ENCODE measurements around the gene ZC3HAV1.
"Not testable (repeated sequence)": the region's sequence is repeated elsewhere in the genome, so short reads cannot be mapped to it uniquely, and the experiment has no call there.

The ZC3HAV1 gene

GRCh38 chr7:139065323-139065722, 44.2 kb downstream of the ZC3HAV1 start:
- Histone ChIP-seq H3K4me3 (ENCODE audit: control insufficient read depth in 1 of 7, extremely low read depth in 1 of 7, insufficient read depth in 4 of 7, low read depth in 2 of 7, low read length in 6 of 7) (no peak overlapping the region), H3K27me3 (replicated peaks in 2 of 5; ENCODE audit: control insufficient read depth in 4 of 5, insufficient read depth in 5 of 5, low read length in 4 of 5) (no peaks in the 10 kb centered on the region), H3K4me1 (ENCODE audit: control extremely low read depth in 1 of 4, control insufficient read depth in 4 of 4, insufficient read depth in 4 of 4, low read length in 3 of 4) (peaks cover 0 to 2% (median 0%) of the 10 kb centered on the region in 4 experiments), H3K27ac (ENCODE audit: insufficient read depth in 1 of 2, low read depth in 1 of 2, low read length in 2 of 2, poor library complexity in 1 of 2, severe bottlenecking in 2 of 2) (no peak overlapping the region), H3K36me3 (ENCODE audit: control insufficient read depth in 4 of 4, insufficient read depth in 4 of 4, low read length in 3 of 4) (peaks cover 46 to 92% (median 69%) of the 10 kb centered on the region in 4 experiments), H3K9me3 (ENCODE audit: control extremely low read depth in 1 of 5, control insufficient read depth in 4 of 5, insufficient read depth in 2 of 5, low read depth in 1 of 5, low read length in 4 of 5) (no peaks in the 10 kb centered on the region)
- 97% methylated on average over 6 of the region's 11 CpGs for WGBS (ENCODE audit: insufficient coverage)
- ChIA-PET CTCF (interaction anchor here (0.6 to 2.6 kb wide), 6 partner anchors 10 to 93 kb away, joined by 3 to 13 read pairs (median 4); no protein-coding TSS in a partner anchor), POLR2A (no interaction called here)
- DNase-seq: no peak

- POLR2A ChIA-PET: no interaction called here
These were observed 48.1 kb downstream of the ZC3HAV1 start for GRCh38 chr7:139061416-139061815.

GRCh38 chr7:139060695-139061237, 48.8 kb downstream of the ZC3HAV1 start:
- DNase-seq: no peak
- Histone ChIP-seq H3K4me1 (ENCODE audit: control extremely low read depth in 1 of 4, control insufficient read depth in 4 of 4, insufficient read depth in 4 of 4, low read length in 3 of 4) (peaks cover 0 to 8% (median 5%) of the 10 kb centered on the region in 4 experiments), H3K36me3 (ENCODE audit: control insufficient read depth in 4 of 4, insufficient read depth in 4 of 4, low read length in 3 of 4) (peaks cover 40 to 88% (median 66%) of the 10 kb centered on the region in 4 experiments), H3K27me3 (replicated peaks in 2 of 5; ENCODE audit: control insufficient read depth in 4 of 5, insufficient read depth in 5 of 5, low read length in 4 of 5) (no peaks in the 10 kb centered on the region), H3K27ac (ENCODE audit: insufficient read depth in 1 of 2, low read depth in 1 of 2, low read length in 2 of 2, poor library complexity in 1 of 2, severe bottlenecking in 2 of 2) (no peak overlapping the region), H3K9me3 (ENCODE audit: control extremely low read depth in 1 of 5, control insufficient read depth in 4 of 5, insufficient read depth in 2 of 5, low read depth in 1 of 5, low read length in 4 of 5) (no peaks in the 10 kb centered on the region), H3K4me3 (ENCODE audit: control insufficient read depth in 1 of 7, extremely low read depth in 1 of 7, insufficient read depth in 4 of 7, low read depth in 2 of 7, low read length in 6 of 7) (no peak overlapping the region)
- ChIA-PET POLR2A (interaction anchor here (0.7 to 1.0 kb wide), 2 partner anchors 10 to 43 kb away, joined by 3 to 5 read pairs; no protein-coding TSS in a partner anchor), CTCF (interaction anchor here (0.6 to 2.7 kb wide), 10 partner anchors 9 to 166 kb away, joined by 3 to 12 read pairs (median 5); no protein-coding TSS in a partner anchor)
- 82% methylated on average over 5 of the region's 5 CpGs for WGBS (ENCODE audit: insufficient coverage)

More at GRCh38 chr7:139061416-139061815, 48.1 kb downstream of the ZC3HAV1 start:
- Histone ChIP-seq H3K4me1 (ENCODE audit: control extremely low read depth in 1 of 4, control insufficient read depth in 4 of 4, insufficient read depth in 4 of 4, low read length in 3 of 4) (peaks cover 0 to 8% (median 5%) of the 10 kb centered on the region in 4 experiments), H3K9me3 (ENCODE audit: control extremely low read depth in 1 of 5, control insufficient read depth in 4 of 5, insufficient read depth in 2 of 5, low read depth in 1 of 5, low read length in 4 of 5) (no peaks in the 10 kb centered on the region), H3K36me3 (ENCODE audit: control insufficient read depth in 4 of 4, insufficient read depth in 4 of 4, low read length in 3 of 4) (peaks cover 46 to 89% (median 67%) of the 10 kb centered on the region in 4 experiments), H3K27ac (ENCODE audit: insufficient read depth in 1 of 2, low read depth in 1 of 2, low read length in 2 of 2, poor library complexity in 1 of 2, severe bottlenecking in 2 of 2) (no peak overlapping the region), H3K27me3 (replicated peaks in 2 of 5; ENCODE audit: control insufficient read depth in 4 of 5, insufficient read depth in 5 of 5, low read length in 4 of 5) (no peaks in the 10 kb centered on the region), H3K4me3 (ENCODE audit: control insufficient read depth in 1 of 7, extremely low read depth in 1 of 7, insufficient read depth in 4 of 7, low read depth in 2 of 7, low read length in 6 of 7) (no peak overlapping the region)
- WGBS (ENCODE audit: insufficient coverage): 17% methylated on average over 1 of the region's 5 CpGs
- CTCF ChIA-PET: interaction anchor here (0.6 to 2.4 kb wide), 5 partner anchors 8 to 118 kb away, joined by 3 to 12 read pairs (median 3); no protein-coding TSS in a partner anchor
- no peak for DNase-seq

DNA sequence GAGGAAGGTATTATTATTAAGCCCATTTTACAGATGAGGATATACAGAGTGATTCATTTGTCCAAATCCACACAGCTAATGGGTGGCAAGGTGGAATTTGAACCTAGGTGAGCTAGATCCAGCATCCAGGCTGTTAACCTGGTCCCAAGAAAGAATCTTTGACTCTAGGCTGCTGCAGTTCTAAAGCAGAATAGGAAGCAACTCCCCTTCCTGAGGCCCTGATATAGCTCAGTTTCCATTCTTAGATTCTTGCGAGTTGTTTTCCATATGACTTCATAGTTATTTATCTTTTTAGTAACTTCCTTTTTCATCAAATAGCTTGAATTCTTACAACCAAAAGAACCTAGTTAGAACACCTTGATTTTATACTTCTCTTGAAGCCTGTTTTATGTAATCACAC, 49.6 kb downstream of the ZC3HAV1 start:
- H3K36me3 ChIP-seq (ENCODE audit: control insufficient read depth in 4 of 4, insufficient read depth in 4 of 4, low read length in 3 of 4): peaks cover 39 to 88% (median 67%) of the 10 kb centered on the region in 4 experiments
- no peak overlapping the region for H3K4me3 ChIP-seq (ENCODE audit: control insufficient read depth in 1 of 7, extremely low read depth in 1 of 7, insufficient read depth in 4 of 7, low read depth in 2 of 7, low read length in 6 of 7)
- CTCF ChIA-PET: interaction anchor here (0.9 to 2.7 kb wide), 11 partner anchors 10 to 174 kb away, joined by 3 to 12 read pairs (median 6); no protein-coding TSS in a partner anchor
- no peaks in the 10 kb centered on the region for H3K9me3 ChIP-seq (ENCODE audit: control extremely low read depth in 1 of 5, control insufficient read depth in 4 of 5, insufficient read depth in 2 of 5, low read depth in 1 of 5, low read length in 4 of 5)
- POLR2A ChIA-PET: interaction anchor here (1.0 to 1.2 kb wide), 2 partner anchors 9 to 40 kb away, joined by 3 to 5 read pairs; no protein-coding TSS in a partner anchor
- no peak for DNase-seq
- no CpG with 5 or more reads among the region's 1 CpG for WGBS (ENCODE audit: insufficient coverage)
- H3K4me1 ChIP-seq (ENCODE audit: control extremely low read depth in 1 of 4, control insufficient read depth in 4 of 4, insufficient read depth in 4 of 4, low read length in 3 of 4): peaks cover 0 to 8% (median 5%) of the 10 kb centered on the region in 4 experiments
- H3K27me3 ChIP-seq (replicated peaks in 2 of 5; ENCODE audit: control insufficient read depth in 4 of 5, insufficient read depth in 5 of 5, low read length in 4 of 5): no peaks in the 10 kb centered on the region
- H3K27ac ChIP-seq (ENCODE audit: insufficient read depth in 1 of 2, low read depth in 1 of 2, low read length in 2 of 2, poor library complexity in 1 of 2, severe bottlenecking in 2 of 2): peak overlapping the region in 1 of 2 experiments; percentile 53

DNA sequence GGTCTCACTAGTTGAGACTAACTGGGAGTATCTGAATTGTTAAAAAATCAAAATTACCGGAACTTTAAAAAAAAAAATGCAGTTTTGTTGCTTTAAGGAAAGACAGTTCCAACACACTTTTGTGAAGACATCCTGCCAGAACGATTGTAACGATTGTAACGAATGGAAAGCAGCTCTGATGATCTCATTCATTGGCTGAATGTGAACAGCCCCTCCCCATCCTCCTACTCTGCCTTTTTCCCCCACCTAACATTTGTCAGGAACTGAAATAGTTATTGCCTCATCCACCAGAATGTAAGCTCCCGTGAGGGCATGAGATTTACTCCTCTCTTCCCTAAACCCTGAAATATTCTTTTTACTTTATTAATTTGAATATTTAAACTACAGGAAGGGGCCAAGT, 50.6 kb downstream of the ZC3HAV1 start:
- Histone ChIP-seq H3K27ac (ENCODE audit: insufficient read depth in 1 of 2, low read depth in 1 of 2, low read length in 2 of 2, poor library complexity in 1 of 2, severe bottlenecking in 2 of 2) (no peak overlapping the region), H3K4me1 (ENCODE audit: control extremely low read depth in 1 of 4, control insufficient read depth in 4 of 4, insufficient read depth in 4 of 4, low read length in 3 of 4) (peaks cover 0 to 8% (median 5%) of the 10 kb centered on the region in 4 experiments), H3K9me3 (ENCODE audit: control extremely low read depth in 1 of 5, control insufficient read depth in 4 of 5, insufficient read depth in 2 of 5, low read depth in 1 of 5, low read length in 4 of 5) (no peaks in the 10 kb centered on the region), H3K36me3 (ENCODE audit: control insufficient read depth in 4 of 4, insufficient read depth in 4 of 4, low read length in 3 of 4) (peaks cover 40 to 88% (median 65%) of the 10 kb centered on the region in 4 experiments), H3K27me3 (replicated peaks in 2 of 5; ENCODE audit: control insufficient read depth in 4 of 5, insufficient read depth in 5 of 5, low read length in 4 of 5) (no peaks in the 10 kb centered on the region), H3K4me3 (ENCODE audit: control insufficient read depth in 1 of 7, extremely low read depth in 1 of 7, insufficient read depth in 4 of 7, low read depth in 2 of 7, low read length in 6 of 7) (no peak overlapping the region)
- no peak for DNase-seq
- CTCF ChIA-PET: interaction anchor here (1.0 to 2.7 kb wide), 9 partner anchors 11 to 173 kb away, joined by 3 to 12 read pairs (median 6); no protein-coding TSS in a partner anchor
- 76% methylated on average over 4 of the region's 5 CpGs for WGBS (ENCODE audit: insufficient coverage)
- POLR2A ChIA-PET: interaction anchor here (0.7 to 1.2 kb wide), 2 partner anchors 39 to 281 kb away, joined by 3 to 8 read pairs; no protein-coding TSS in a partner anchor

- Histone ChIP-seq H3K27me3 (replicated peaks in 2 of 5; ENCODE audit: control insufficient read depth in 4 of 5, insufficient read depth in 5 of 5, low read length in 4 of 5) (no peaks in the 10 kb centered on the region), H3K36me3 (ENCODE audit: control insufficient read depth in 4 of 4, insufficient read depth in 4 of 4, low read length in 3 of 4) (peaks cover 37 to 90% (median 62%) of the 10 kb centered on the region in 4 experiments), H3K4me3 (ENCODE audit: control insufficient read depth in 1 of 7, extremely low read depth in 1 of 7, insufficient read depth in 4 of 7, low read depth in 2 of 7, low read length in 6 of 7) (no peak overlapping the region), H3K27ac (ENCODE audit: insufficient read depth in 1 of 2, low read depth in 1 of 2, low read length in 2 of 2, poor library complexity in 1 of 2, severe bottlenecking in 2 of 2) (no peak overlapping the region), H3K4me1 (ENCODE audit: control extremely low read depth in 1 of 4, control insufficient read depth in 4 of 4, insufficient read depth in 4 of 4, low read length in 3 of 4) (peaks cover 0 to 7% (median 5%) of the 10 kb centered on the region in 4 experiments), H3K9me3 (ENCODE audit: control extremely low read depth in 1 of 5, control insufficient read depth in 4 of 5, insufficient read depth in 2 of 5, low read depth in 1 of 5, low read length in 4 of 5) (no peaks in the 10 kb centered on the region)
- ChIA-PET CTCF (interaction anchor here (0.9 to 1.5 kb wide), 3 partner anchors 10 to 39 kb away, joined by 3 to 4 read pairs (median 3); no protein-coding TSS in a partner anchor), POLR2A (no interaction called here)
- no peak for DNase-seq
- WGBS (ENCODE audit: insufficient coverage): 100% methylated on average over 1 of the region's 1 CpG
These were observed 53.8 kb downstream of the ZC3HAV1 start for GRCh38 chr7:139055674-139056073.

DNA sequence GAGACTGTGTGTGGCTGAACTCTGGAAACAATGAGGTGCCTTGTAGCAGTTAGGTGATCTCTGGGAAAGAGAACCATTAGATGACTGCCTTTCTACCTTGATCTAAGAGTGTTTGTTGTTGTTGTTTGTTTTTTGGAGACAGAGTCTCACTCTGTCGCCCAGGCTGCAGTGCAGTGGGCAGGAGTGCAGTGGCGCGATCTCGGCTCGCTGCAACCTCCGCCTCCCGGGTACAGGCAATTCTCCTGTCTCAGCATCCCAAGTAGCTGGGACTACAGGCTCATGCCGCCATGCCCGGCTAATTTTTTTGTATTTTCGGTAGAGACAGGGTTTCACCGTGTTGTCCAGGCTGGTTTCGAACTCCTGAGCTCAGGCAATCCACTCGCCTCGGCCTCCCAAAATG, 54.9 kb downstream of the ZC3HAV1 start:
- H3K9me3 ChIP-seq (ENCODE audit: control extremely low read depth in 1 of 5, control insufficient read depth in 4 of 5, insufficient read depth in 2 of 5, low read depth in 1 of 5, low read length in 4 of 5); DNase-seq; H3K4me3 ChIP-seq (ENCODE audit: control insufficient read depth in 1 of 7, extremely low read depth in 1 of 7, insufficient read depth in 4 of 7, low read depth in 2 of 7, low read length in 6 of 7); H3K27ac ChIP-seq (ENCODE audit: insufficient read depth in 1 of 2, low read depth in 1 of 2, low read length in 2 of 2, poor library complexity in 1 of 2, severe bottlenecking in 2 of 2); POLR2A ChIA-PET; H3K27me3 ChIP-seq (replicated peaks in 2 of 5; ENCODE audit: control insufficient read depth in 4 of 5, insufficient read depth in 5 of 5, low read length in 4 of 5); H3K4me1 ChIP-seq (ENCODE audit: control extremely low read depth in 1 of 4, control insufficient read depth in 4 of 4, insufficient read depth in 4 of 4, low read length in 3 of 4): not testable (repeated sequence)
- H3K36me3 ChIP-seq (ENCODE audit: control insufficient read depth in 4 of 4, insufficient read depth in 4 of 4, low read length in 3 of 4): peaks cover 34 to 91% (median 62%) of the 10 kb centered on the region in 4 experiments
- WGBS (ENCODE audit: insufficient coverage): 98% methylated on average over 10 of the region's 14 CpGs
- CTCF ChIA-PET: interaction anchor here (0.9 to 2.5 kb wide), 4 partner anchors 9 to 41 kb away, joined by 3 to 15 read pairs (median 3); no protein-coding TSS in a partner anchor

Data from common myeloid progenitor, CD34-positive (primary cell).